HG03575 (cell line): ENCODE measurements around the gene TCEANC.
"Not testable (repeated sequence)": the region's sequence is repeated elsewhere in the genome, so short reads cannot be mapped to it uniquely, and the experiment has no call there.

Experiments
- ATAC-seq: cut with Tn5 transposase; IDR thresholded peaks from one replicate; pipeline ENCODE4 v1.9.1; 2021; ENCODE audit not compliant: unreplicated experiment, insufficient number of reproducible peaks, low FRiP score; ENCODE audit errors: extremely low read depth

Gene TCEANC

DNA sequence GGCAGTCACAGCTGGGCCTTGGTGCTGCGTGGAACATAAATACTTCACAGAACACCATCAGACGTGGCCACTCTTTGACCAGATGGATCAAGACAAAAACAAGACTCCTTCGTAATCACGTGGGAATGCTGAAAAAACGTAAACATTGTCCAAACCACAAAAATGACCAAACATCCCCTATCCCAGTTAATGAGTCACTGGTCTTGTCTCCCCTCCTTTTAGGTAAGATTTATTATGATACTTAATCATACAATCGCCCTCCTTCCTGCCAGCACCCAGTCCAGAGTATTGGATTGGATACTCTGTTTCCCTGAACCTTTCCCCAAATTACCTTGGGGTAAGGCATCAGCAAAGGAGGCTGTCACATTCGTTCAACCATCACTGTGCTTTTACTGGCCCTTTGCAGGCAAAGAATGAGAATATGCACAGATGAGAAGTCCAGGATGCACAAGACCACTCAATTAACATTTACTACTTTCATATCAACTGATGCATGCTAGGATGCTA is 601 bp upstream of the TCEANC start:
- no peak for ATAC-seq

DNA sequence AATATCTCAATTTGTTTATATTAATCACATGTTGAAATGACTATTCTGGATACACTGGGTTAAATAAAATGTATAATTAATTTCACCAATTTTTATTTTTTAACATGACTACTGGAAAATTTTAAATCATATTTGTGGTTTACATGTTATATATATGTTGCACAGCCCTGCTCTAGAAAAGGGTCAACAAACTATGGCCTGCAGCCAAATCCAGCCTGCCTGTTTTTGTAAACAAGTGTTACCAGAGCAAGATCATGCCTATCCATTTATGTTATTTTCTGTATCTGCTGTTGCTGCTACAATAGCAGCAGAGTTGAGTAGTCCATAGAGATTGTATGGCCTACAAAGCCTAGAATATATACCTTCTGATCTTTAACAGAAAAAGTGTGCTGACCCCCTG is 1.2 kb downstream of the TCEANC start:
- ATAC-seq: no peak

DNA sequence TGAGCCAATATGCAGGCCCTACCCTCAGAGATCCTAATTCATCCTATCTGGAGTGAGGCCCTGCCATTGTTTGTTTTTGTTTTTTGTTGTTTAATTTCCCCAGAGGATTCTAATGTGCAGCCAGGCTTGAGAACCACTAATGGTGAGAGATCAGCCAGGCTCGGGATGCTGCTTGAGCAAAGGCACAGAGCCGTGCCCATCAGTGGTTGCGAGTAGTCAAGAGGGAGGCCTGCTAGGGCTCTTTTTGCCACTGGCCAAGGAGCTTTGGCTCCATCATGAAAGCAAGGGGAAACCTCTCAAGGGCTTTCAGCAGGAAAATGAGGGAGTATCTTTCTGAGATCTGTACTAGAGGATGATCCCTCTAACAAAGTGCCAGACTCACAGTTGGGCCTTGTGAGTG is 2.7 kb downstream of the TCEANC start:
- ATAC-seq: no peak

DNA sequence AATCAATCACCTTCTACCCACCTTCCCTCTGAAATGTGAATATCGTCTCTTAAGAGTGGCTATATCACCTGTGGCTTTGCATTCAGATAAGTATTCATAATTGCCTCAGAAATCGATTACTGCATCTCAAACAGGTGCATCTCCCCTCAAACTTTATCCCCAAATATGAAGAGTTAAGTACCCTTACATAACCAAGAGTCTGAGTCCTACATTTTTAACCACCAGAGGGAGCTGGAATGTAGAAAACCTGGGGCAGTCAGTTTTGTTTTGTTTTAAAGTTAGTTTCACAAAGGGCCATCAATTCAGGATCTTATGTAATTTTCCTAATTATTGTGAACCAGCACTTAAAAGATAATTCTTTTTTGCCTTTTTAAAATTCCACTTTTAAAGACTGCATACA is 5.7 kb downstream of the TCEANC start:
- no peak for ATAC-seq

DNA sequence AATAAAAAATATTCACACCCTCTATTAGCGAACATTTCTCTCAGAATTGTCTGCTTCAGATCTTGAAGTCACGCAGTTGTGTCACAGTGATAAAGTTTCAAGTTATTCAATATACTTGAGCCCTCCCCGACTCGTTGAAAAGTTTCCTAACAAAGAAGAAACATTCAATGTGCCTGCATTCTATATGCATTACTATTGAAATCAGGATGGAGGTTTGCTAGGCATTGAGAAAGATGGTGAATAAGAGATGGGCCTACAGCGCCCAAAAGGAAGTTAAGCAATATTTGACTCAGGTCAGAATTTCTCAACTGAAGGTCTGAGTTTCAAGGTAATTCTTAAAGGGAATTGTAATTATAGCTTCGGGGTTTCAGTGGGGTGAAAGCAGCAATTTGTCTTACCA is 6.1 kb downstream of the TCEANC start:
- ATAC-seq: no peak

DNA sequence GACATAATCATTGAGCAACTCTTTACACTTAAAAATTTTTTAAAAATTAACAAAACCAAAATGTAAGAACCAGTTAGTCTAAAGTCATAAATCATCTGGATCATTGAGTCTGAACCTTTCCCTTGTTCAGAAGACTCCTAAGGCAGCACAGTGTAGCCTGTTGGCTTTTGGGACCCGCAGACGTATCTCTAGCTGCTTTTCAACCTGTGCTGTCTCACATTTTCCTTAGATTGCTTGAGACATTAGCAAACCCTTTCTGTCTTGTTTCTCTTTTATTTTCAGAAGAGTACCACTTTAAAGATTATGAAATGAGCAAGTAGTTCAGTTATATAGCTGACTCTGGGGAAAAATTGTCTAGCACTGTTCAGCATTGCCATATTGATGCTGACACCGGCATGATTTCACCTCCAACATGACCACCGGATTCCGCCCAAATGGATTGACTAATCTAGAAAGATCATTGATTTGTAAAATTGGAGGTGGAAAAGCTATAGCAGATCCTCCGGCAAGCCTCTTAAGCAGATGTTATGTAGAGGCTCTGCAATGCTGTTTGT is 8.9 kb downstream of the TCEANC start:
- no peak for ATAC-seq

DNA sequence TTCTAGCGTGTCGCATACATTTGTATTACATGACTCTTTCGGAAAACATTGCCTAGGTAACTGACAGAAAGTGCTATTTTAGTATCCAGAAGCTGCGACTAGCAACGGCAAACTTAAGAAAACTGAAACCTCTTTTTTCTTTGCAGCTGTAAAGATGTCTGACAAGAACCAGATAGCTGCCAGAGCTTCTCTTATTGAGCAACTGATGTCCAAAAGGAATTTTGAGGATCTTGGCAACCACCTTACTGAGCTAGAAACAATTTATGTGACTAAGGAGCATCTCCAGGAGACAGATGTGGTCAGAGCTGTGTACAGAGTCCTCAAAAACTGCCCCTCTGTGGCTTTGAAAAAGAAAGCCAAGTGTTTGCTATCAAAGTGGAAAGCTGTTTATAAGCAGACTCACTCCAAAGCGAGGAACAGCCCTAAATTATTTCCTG is 9.4 kb downstream of the TCEANC start:
- ATAC-seq: no peak

DNA sequence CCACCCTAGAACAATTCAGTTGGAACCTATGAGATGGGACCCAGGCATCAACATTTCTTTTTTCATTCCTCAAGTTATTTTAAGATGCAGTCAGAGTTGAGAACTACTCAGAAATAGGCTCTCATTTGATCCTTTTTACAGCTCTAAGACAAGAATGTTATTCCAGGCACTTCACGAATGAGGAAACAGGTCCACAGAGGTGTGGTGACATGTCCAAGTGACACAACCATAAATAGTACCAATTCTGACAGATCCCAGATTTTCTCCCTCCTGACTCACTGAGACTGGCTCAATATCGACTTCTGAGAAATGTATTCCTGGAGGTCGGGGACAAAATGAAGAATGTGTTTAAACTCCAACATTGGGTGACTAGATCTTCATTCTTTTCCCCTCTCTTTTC is 11.1 kb downstream of the TCEANC start:
- no peak for ATAC-seq

DNA sequence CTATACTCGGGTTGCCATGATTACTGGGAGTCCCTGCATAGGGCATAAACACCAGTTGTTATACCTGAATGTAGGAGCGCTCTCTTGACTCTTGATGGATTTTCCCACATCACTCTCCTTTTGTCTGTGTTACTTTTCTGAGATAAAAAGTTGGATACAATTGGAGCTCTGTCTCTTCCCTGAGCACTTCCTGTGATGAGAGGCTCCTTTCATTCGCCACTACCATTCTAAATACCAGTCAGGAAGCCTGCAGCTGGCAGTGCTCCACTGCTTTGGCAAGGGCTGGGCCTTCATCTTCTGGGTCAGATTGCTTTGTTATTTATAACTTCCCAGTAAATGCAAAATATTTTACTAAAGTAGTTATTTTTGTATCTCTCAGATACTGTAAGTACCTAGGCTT is 13.9 kb downstream of the TCEANC start:
- no peak for ATAC-seq

DNA sequence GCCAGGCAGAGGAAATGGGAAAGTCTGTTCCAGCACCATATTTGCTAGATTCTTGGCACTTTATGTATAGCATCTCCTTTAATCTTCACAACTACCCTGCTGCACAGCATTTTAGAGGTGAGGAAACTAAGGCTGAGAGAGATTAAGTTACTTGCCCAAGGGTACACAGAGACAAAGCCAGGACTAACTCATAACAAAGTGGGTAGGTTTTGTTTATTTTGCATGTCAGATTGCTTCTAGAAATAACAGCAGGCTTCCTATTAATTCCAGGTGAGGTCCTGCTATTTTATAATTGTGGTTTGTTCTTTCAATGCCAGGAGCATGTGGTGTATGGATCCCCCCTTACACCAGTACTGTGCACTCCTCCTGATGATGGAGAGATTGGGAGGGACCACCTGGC is 15.0 kb downstream of the TCEANC start:
- ATAC-seq: no peak

DNA sequence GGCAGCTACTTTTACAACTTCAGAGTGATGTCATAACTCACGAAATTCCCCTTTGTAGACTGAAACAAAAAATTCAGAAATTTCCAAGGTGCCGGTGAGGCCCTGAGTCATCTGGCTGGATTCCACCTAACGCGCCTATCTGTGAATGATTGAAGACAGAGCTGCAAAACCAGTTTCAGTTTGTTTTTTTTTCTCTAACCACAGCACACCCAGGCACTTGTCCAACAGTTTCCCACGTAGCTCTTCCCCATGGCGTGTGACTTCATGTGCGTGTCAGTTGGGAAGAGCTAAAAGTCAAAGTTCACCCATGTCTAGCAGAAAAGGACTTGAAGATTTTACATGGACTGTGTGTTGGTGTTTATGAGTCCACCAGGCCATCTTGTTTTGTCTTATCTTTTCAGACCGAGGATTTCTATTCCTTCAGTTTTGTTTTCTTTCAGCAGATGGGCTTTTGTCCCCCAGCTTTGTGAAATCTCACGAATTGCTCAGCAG is 16.4 kb downstream of the TCEANC start:
- ATAC-seq: no peak

DNA sequence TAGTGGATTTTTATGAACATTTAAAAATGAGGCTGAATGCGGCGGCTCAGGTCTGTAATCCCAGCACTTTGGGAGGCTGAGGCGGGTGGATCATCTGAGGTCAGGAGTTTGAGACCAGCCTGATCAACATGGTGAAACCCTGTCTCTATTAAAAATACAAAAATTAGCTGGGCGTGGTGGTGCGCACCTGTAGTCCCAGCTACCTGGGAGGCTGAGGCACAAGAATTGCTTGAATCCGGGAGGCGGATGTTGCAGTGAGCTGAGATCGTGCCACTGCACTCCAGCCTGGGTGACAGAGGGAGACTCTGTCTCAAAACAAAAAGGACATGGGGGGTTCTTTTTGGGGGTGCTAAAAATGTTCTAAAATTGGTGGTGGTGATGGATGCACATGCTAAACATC is 16.8 kb downstream of the TCEANC start:
- ATAC-seq: not testable (repeated sequence)

DNA sequence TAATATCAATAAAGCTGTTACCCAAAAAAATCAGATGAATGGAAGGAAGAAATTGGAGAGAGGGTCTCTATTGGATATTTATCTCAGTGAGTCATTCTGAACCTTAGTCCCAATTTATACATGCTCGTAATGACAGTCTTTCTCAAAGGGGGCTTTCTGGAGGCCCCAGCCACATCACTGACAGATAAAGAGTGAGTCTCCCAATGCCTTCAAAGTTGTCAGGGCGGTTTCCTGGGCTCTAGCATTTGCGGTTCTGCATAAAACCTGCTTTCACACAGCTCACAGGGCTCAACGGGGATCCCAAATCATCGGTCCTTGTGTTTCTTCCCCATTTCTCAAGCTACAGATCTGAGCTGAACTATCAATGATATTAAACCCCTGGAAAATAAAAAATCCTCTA is 17.3 kb downstream of the TCEANC start:
- no peak for ATAC-seq

DNA sequence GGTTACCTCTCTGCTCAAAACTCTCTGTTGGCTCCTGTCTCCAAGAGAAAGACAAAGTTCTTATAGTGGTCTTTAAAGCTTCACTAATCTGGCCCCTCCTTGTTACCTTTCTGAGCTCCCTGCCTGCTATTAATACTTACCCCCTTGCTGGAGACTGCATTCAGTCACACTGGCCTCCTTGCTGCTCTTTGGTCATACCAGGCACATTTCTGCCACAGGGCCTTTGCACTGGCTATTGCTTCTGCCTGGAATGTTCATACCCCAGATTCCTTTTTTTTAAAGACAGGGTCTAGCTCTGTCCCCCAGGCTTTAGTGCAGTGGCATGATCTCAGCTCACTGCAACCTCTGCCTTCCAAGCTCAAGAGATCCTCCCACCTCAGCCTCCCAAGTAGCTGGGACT is 20.1 kb downstream of the TCEANC start:
- ATAC-seq: no peak

DNA sequence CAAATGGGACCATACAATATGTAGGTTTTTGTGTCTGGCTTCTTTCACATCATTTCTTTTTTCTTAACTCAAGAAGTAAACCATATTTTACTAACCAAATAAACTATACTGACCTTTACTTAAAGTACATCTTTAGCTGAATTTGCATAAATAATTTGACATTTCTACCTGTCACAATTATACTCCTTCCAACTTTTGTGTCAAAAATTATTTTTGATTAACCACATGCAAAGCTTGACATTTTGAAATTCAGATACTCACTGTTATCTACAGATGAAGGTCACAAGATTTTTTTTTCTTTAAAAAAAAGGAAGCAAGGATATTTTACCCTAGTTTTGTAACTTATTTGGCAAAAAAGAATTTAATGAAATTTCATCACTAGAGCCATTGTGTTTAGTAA is 23.9 kb downstream of the TCEANC start:
- no peak for ATAC-seq

DNA sequence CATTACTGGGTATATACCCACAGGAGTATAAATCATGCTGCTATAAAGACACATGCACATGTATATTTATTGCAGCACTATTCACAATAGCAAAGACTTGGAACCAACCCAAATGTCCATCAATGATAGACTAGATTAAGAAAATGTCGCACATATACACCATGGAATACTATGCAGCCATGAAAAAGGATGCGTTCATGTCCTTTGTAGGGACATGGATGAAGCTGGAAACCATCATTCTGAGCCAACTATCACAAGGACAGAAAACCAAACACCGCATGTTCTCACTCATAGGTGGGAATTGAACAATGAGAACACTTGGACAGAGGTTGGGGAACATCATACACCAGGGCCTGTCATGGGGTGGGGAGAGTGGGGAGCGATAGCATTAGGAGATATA is 26.8 kb downstream of the TCEANC start:
- not testable (repeated sequence) for ATAC-seq

DNA sequence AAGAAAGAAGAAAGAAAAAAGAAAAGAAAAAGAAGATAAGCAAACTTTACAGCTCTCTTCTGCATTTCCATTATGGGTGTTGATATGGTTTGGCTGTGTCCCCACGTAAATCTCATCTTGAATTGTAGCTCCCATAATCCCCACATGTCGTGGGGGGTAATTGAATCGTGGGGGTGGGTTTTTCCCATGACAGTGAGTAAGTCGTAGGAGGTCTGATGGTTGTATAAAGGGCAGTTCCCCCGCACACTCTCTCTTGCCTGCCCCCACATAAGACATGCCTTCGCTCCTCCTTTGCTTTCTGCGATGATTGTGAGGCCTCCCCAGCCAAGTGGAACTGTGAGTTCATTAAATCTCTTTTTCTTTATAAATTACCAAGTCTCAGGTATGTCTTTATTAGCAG is 28.7 kb downstream of the TCEANC start:
- no peak for ATAC-seq

DNA sequence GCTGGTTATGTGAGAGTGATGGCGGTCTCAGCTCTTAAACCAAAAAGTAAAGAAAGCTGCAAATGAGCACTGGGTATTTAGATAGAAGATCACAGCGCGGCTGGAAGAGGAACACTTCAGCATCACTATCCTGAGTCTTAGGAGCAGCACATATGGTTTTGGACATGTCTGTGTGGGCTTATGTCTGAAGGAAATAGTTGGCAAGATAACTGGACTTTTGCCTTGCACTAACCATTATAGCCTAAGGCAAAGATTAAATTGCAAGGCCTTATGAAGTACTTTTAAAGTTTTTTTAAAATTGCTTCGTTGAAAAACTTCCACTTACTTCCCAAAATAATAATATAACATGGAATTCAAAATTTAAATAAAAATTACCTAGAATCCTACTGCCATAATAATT is 31.4 kb downstream of the TCEANC start:
- ATAC-seq: no peak

DNA sequence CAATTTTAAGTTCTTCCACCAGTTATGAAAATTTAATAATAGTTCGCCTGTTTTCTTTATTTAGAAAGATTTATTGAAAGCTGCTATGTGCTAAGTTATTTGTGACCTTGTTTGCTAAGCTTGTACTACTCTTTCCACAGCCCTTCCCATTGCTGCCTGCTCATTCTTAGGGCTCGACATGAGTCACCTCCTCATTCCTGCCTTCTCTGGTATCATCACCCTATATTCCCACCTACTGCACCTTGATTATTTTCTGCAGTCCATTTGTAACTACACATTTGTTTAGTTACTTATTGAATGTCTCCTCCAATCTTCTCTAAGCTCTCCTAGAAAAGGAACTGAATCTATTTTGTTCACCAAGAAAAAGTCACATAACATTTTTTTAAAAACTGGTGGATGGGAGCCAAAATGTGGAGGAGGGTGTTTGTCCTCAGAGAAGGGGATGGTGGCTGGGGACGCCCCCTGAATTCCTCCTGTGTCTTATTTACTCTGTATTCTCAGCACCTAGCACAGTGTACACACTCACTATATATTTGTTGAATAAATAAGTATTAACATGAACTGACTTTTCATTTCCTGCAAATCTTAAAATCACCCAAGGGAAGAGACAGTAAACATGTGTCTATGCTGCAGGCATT is 32.3 kb downstream of the TCEANC start:
- no peak for ATAC-seq

DNA sequence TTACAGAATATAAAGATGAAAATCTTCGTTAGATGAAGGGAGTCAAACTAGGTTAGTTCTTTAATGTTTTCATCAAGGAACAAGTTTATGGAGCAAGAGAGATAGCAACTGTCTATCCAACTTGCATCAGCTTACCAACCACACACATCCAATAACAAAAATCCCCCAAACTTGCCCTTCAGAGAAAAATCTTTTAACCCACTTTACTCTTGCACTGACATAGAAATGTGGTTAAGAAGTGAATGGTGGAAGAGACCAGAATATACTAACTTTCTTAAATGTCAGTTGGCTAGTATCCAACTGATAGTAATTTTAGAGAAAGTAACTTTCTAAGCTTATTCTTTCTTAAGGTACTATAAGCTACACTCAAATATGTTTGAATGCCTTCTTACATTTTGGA is 34.3 kb downstream of the TCEANC start:
- ATAC-seq: no peak
